ENCODE data around the gene HELT. TPM values are rescaled to one million over a fixed set of nuclear protein-coding genes. Genes with fewer than 3 reads are reported as not detected.
"Not testable (repeated sequence)": the region's sequence is repeated elsewhere in the genome, so short reads cannot be mapped to it uniquely, and the experiment has no call there.

Gene HELT
- total RNA-seq, 2 donors from 2014 or later, result not detected

DNA sequence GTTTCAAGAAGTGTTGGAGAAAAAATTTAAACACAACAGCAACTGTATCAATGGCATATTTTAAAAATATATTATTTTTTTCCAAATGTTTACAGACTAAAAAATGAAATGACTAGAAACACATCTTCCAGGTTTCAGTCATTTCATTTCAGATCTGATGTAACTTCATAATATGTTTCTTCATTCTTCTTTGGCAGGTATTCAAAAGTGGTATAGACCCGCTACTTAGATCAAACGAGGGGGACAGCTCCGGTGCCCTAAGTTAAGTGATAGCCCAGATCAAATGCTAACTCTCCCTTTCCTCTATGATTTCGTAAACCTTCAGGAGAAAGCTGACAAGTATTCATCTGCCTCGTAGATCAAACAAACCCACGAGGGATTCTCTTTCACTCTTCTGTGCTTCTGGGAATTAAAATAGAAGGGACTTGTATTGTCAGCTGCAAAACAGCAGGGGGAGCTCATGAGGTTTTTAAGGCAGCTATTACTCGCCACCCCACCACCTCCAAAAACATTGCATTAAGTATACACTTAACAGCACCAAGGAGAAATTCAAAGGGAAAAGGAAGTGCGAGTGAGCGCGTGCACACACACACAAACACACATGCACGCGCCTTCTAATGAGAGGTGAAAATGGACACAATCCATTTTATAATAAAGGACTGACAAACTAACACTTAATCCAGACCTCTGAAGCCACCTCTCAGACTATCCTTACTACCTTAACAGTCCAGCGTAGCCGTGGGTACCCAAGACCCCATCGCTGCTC is 21.4 kb downstream of the HELT start:
- intact Hi-C loops (cut with DNase I), result loop anchor here (2.0 to 5.0 kb wide), 2 partner anchors 58 to 95 kb away; no protein-coding TSS in a partner anchor
- no peaks in the 10 kb centered on the region for H3K4me1 ChIP-seq
- H3K27me3 ChIP-seq, result no peaks in the 10 kb centered on the region
- TF ChIP-seq, protein P1, sequence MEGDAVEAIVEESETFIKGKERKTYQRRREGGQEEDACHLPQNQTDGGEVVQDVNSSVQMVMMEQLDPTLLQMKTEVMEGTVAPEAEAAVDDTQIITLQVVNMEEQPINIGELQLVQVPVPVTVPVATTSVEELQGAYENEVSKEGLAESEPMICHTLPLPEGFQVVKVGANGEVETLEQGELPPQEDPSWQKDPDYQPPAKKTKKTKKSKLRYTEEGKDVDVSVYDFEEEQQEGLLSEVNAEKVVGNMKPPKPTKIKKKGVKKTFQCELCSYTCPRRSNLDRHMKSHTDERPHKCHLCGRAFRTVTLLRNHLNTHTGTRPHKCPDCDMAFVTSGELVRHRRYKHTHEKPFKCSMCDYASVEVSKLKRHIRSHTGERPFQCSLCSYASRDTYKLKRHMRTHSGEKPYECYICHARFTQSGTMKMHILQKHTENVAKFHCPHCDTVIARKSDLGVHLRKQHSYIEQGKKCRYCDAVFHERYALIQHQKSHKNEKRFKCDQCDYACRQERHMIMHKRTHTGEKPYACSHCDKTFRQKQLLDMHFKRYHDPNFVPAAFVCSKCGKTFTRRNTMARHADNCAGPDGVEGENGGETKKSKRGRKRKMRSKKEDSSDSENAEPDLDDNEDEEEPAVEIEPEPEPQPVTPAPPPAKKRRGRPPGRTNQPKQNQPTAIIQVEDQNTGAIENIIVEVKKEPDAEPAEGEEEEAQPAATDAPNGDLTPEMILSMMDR (IDR thresholded peaks at IDR 0.05), result peak; percentile 76
- H3K36me3 ChIP-seq, result no peaks in the 10 kb centered on the region
- no peaks in the 10 kb centered on the region for H3K9me3 ChIP-seq
- H3K9ac ChIP-seq (ENCODE audit: low read depth in 2 of 2, low read length in 2 of 2), result no peak overlapping the region
- peak; percentile 39 for DNase-seq
- no peak overlapping the region for H3K27ac ChIP-seq
- H3K4me3 ChIP-seq, result no peak overlapping the region

DNA sequence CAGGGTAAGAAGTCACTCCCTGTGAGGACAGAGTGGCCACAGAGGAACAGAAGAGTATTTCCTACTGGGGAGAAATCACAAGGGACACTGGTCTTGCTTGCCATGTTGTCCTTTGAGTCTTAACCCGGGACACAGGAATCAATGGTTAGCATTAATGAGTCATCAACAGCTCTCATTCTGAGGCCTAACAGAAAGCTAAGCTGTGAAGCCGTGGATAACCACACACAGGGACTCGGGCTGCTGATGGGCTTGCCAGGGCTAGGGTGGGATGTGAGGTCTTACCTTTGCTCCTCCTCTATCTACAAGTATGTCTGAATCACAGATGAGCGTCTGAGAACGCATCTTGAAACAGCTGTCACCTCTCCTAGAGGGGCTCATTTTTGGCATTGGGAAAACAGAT is 22.2 kb downstream of the HELT start:
- intact Hi-C loops (cut with DNase I), result loop anchor here (2.0 to 5.0 kb wide), 2 partner anchors 57 to 94 kb away; no protein-coding TSS in a partner anchor
- Histone ChIP-seq H3K4me3 (no peak overlapping the region), H3K9ac (ENCODE audit: low read depth in 2 of 2, low read length in 2 of 2) (no peak overlapping the region), H3K4me1 (no peaks in the 10 kb centered on the region), H3K36me3 (no peaks in the 10 kb centered on the region), H3K27me3 (no peaks in the 10 kb centered on the region), H3K9me3 (no peaks in the 10 kb centered on the region), H3K27ac (no peak overlapping the region)
- TF ChIP-seq, protein P1 (IDR thresholded peaks at IDR 0.05), result no peak
- no peak for DNase-seq

DNA sequence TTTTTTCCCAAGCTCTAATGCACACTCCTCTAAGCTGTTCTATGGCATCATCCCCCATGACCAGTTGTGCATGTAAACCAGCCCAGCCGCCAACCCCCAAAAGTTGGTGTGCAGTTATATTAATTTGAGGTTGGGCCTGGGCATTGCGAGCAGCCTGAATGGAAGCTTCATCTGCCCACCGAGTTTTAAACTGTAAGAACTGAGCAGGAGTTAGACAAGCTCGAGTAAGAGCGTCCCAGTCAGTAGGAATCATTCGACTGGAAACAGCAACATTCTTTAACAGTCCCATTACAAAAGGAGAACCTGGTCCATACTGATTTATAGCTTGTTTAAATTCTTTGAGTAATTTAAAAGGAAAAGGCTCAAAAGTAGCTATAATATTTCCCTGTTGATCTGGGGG is 32.0 kb downstream of the HELT start:
- H3K36me3 ChIP-seq; H3K4me1 ChIP-seq; H3K9me3 ChIP-seq; H3K9ac ChIP-seq (ENCODE audit: low read depth in 2 of 2, low read length in 2 of 2); H3K4me3 ChIP-seq; DNase-seq; H3K27me3 ChIP-seq; H3K27ac ChIP-seq; intact Hi-C loops (cut with DNase I): not testable (repeated sequence)

DNA sequence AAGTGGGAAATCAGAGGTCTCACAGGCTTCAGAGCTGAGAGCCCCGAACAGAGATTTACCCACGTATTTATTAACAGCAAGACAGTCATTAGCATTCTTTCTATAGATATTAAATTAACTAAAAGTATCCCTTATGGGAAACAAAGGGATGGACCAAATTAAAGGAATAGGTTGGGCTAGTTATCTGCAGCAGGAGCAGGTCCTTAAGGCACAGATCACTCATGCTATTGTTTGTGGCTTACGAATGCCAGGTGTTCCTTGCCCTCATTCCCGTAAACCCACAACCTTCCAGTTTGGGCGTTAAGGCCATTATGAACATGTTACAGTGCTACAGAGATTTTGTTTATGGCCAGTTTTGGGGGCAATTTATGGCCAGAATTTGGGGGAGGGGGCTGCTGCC is 33.0 kb downstream of the HELT start:
- H3K4me3 ChIP-seq, result not testable (repeated sequence)

DNA sequence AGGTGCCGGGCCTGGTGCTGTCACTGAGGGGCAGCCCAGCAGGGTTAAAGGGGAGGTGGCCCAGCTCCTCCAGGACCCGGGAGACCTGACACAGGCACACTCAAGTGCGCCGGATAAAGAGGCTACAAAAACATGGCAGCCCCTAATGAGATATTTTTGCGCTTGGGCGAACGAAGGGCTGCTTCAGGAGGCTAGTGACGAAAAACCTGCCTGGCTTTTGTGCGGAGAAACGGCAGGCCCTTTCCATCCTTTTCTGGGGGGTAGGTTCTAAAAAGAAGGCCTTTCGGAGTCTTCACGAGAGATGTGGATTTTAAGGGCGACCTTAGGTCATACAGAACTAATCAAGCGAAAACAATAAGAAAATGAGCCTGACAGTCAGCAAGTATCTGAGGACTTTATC is 35.5 kb downstream of the HELT start:
- TF ChIP-seq, protein P1 (IDR thresholded peaks at IDR 0.05), result no peak
- H3K27me3 ChIP-seq, result no peaks in the 10 kb centered on the region
- no peak overlapping the region for H3K9ac ChIP-seq (ENCODE audit: low read depth in 2 of 2, low read length in 2 of 2)
- intact Hi-C loops (cut with DNase I), result no loop called here
- H3K27ac ChIP-seq, result no peak overlapping the region
- H3K4me1 ChIP-seq, result no peaks in the 10 kb centered on the region
- H3K36me3 ChIP-seq, result no peaks in the 10 kb centered on the region
- H3K9me3 ChIP-seq, result no peaks in the 10 kb centered on the region
- DNase-seq, result no peak
- no peak overlapping the region for H3K4me3 ChIP-seq

More for the DNA sequence above, 33.0 kb downstream of the HELT start:
- H3K9ac ChIP-seq (ENCODE audit: low read depth in 2 of 2, low read length in 2 of 2); H3K9me3 ChIP-seq; H3K27ac ChIP-seq; H3K4me1 ChIP-seq; DNase-seq; intact Hi-C loops (cut with DNase I); H3K27me3 ChIP-seq; H3K36me3 ChIP-seq: not testable (repeated sequence)

DNA sequence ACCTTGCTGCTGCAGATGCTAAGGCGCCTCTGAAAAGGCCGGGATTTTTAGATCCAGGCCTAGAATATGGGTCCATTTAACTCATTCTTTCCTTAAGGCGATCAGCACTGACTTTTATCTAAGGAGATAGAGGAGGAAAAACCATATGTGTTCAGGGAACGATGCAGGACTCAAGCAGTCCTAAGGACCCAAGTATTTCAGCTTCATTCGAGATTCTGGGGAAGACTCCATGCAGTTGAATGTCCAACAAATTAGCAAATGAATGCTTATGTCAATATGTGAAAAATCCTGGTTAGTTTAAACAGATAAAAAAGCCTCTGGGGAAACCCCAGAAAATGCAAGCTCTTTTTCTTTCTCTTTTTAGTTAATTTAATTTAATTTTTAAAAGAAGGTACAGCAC is 36.0 kb downstream of the HELT start:
- Histone ChIP-seq H3K9me3 (no peaks in the 10 kb centered on the region), H3K36me3 (no peaks in the 10 kb centered on the region), H3K4me3 (no peak overlapping the region), H3K9ac (ENCODE audit: low read depth in 2 of 2, low read length in 2 of 2) (no peak overlapping the region), H3K27ac (no peak overlapping the region), H3K27me3 (no peaks in the 10 kb centered on the region), H3K4me1 (no peaks in the 10 kb centered on the region)
- no peak for DNase-seq
- intact Hi-C loops (cut with DNase I), result no loop called here
- TF ChIP-seq, protein P1 (IDR thresholded peaks at IDR 0.05), result no peak
